ENCODE results near the gene UNCX.
"Not testable (repeated sequence)": the region's sequence is repeated elsewhere in the genome, so short reads cannot be mapped to it uniquely, and the experiment has no call there.

UNCX gene

DNA sequence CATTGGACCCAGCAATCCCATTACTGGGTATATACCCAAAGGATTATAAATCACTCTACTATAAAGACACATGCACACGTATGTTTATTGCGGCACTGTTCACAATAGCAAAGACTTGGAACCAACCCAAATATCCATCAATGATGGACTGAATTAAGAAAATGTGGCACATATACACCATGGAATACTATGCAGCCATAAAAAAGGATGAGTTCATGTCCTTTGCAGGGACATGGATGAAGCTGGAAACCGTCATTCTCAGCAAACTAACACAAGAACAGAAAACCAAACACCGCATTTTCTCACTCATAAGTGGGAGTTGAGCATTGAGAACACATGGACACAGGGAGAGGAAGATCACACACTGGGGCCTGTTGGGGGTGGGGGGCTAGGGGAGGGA is 47.2 kb downstream of the UNCX start:
- FAIRE-seq: not testable (repeated sequence)

DNA sequence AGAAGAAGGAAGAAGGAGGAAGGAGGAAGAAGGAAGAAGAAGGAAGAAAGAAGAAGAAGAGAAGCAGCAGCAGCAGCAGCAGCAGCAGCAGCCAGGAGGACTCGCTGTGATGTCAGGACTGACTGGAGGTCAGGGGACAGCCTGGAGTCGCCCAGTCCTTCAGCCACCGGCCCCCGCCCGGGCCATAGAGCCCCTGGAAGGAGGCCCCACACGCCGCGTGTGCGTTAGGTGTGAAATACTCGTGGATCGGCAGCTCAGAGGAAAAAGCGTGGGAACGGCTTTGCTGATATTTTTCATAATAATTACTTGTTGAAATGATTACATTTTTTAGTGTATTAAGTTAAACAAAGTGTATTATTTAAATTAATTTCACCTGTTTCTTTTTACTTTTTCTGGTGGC is 48.4 kb downstream of the UNCX start:
- FAIRE-seq: no peak

DNA sequence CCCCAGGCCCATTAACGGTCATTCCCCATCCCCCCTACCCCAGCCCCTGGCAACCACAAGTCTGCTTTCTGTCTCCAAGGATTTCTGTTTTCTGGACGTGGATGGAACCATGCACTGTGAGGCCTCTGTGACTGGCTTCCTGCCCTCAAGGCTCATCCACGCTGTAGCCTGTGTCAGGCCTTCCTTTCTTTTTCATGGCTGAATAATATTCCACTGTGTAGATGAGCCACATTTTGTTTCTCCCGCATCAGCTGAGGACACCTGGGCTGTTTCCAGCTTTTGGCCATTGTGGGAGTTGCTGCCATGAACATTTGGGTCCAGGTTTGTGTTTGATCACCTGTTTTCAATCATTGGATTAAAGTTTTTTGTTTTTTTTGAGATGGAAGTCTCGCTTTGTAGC is 50.0 kb downstream of the UNCX start:
- FAIRE-seq: no peak

DNA sequence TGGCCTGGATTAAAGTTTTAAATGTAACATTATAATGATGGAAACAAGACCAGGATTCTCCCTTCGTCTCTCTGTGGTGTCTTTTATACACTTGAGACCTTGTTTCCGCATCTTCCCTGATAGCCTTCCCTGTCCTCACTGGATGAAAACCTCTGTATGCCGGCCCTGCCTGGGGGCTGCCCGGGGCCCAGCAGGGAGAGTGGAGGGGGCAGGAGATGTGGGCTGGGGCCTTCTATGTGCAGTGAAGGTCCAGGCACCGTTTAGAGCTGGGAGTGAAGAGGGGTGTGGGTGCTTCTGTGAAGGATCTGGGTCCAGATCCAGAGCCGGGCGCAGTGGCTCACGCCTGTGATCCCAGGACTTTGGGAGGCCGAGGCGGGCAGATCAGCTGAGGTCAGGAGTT is 50.7 kb downstream of the UNCX start:
- no peak for FAIRE-seq

DNA sequence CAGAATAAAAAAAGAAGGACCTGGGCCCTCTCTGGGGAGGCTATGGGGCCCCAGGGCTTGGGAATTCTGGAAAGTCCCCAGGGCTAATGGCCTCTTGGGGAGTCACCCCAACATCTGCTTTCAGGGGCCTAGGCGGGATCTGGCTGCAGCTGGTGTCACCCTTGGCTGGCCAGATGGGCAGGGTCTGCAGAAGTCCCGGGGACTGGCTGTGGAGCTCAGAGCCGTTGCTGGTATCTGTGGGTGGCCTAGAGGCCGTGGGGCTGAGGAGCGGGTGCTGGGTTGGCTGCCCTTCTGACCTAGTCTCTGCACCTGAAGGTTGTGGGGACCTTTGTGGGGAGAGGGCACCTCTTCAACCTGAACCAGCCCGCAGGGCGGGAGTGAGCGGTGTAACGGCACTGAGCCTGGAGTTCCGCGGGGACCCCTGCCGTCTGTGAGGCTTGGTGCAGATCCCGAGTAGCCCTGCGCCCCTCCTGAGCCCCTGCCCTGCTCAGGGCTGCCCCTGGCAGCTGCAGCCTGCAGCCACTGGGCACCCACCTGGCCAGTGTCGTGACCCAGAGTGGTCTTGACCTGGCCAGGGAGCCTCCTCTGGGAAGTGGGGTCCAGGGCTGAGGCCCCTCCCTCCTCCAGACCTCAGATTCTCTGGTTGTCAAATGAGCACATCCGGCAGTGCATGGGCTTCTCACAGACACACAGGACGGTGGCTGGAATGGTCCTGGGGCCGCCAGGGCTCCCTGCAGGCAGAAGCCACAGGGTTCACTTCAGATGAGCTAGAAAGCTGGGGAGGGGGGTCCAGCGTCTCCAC is 51.5 kb downstream of the UNCX start:
- FAIRE-seq: no peak

DNA sequence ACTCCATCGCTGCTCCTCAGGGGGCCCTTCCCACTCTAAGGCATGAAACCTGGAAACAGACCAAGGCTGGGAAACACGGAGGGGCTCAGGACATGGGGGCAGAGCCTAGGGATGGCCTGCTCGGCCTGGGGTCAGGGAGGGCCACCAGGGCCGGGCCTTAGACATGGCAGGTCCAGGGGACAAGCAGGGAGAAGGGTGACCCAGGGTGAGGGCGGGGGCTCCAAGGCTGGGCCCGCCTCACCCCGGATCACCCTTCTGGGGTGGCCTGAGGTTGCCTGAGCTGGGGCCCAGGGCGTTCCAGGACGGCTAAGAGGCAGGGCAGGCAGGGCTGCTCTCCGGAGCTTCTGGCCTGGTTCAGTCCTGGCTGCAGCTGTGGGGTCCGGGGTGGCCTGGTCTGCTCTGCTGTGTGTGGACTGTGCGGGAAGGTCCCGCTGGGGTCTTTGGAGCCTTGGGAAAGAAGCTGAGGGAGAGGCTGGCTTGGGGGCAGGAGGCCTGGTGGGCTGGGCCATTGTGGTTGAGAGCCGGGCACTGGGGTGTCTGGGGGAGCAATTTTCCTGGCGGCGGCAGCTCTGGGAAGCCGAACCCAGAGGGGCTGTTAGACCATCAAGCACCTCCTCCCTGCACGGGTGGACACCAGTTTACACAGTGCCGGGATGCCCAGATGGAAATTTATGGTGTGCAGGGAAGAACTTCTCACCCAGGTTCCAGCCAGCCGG is 52.2 kb downstream of the UNCX start:
- no peak for FAIRE-seq

DNA sequence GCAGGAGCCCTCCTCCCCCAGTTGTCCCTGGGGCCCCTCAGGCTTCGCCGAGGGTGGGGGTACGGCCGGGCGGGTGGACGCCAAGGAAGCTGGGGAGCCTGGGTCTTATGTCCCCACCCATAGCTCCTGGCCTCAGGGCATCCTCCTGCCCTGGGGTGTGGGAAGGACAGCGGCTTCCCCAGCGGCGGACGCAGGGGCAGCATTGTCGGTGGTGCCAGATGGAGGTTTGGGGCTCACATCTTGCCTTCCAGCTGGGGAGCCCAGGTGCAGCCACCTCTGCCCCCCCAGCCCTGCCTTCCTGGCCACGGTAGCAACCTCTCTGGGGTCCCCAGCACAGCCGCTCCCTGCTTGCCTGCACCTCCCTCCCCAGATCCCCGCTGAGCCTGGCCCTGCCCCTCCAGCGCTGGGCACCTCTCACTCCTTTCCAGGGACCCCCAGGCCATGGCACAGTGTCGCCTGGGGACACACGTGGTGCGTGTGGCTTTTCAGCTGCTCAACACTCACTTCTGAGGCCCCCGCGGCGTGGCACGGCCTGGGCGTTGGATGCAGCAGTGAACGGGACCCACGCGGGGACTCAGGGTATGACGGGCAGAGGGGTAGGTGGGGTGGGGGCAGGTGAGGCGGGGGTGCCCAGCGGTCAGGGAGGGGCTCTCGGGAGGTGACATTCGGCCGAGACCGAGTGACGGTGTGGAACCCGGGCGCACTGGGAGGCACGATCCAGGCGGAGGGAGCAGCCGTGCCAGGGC is 53.1 kb downstream of the UNCX start:
- FAIRE-seq: no peak

Measured in islet of Langerhans (tissue), 1 donor.